ENCODE measurements around the gene PIGA.
"Not testable (repeated sequence)": the region's sequence is repeated elsewhere in the genome, so short reads cannot be mapped to it uniquely, and the experiment has no call there.

The PIGA gene

GRCh38 chrX:15320297-15320696, 15.0 kb downstream of the PIGA start:
- FAIRE-seq: no peak

- FAIRE-seq: no peak
These were observed 16.2 kb downstream of the PIGA start for GRCh38 chrX:15319075-15319474.

- FAIRE-seq: no peak
These were observed 19.8 kb downstream of the PIGA start, which contains the start of gene ASB11 for GRCh38 chrX:15315509-15315908. ASB11 (minus strand) TSS chrX:15315640; CDS start chrX:15315605, 35 bp downstream.

- no peak for FAIRE-seq
These were observed 20.9 kb downstream of the PIGA start for GRCh38 chrX:15314472-15314871.

GRCh38 chrX:15311119-15311518, 24.2 kb downstream of the PIGA start:
- FAIRE-seq: no peak

- peak; percentile 98 for FAIRE-seq
These were observed 25.2 kb downstream of the PIGA start for GRCh38 chrX:15310117-15310516.

GRCh38 chrX:15305899-15306298, 29.4 kb downstream of the PIGA start:
- FAIRE-seq: not testable (repeated sequence)

- peak; percentile 90 for FAIRE-seq
These were observed 33.4 kb downstream of the PIGA start for GRCh38 chrX:15301924-15302323.

GRCh38 chrX:15299941-15300851, 35.1 kb downstream of the PIGA start:
- FAIRE-seq: peak; percentile 100

GRCh38 chrX:15298780-15299179, 36.5 kb downstream of the PIGA start:
- no peak for FAIRE-seq

GRCh38 chrX:15298201-15298600, 37.1 kb downstream of the PIGA start:
- no peak for FAIRE-seq

GRCh38 chrX:15293451-15293850, 41.9 kb downstream of the PIGA start:
- FAIRE-seq: no peak

GRCh38 chrX:15292861-15293260, 42.5 kb downstream of the PIGA start:
- no peak for FAIRE-seq

- no peak for FAIRE-seq
These were observed 57.7 kb downstream of the PIGA start for GRCh38 chrX:15277604-15278003.

- FAIRE-seq: no peak
These were observed 60.4 kb downstream of the PIGA start for GRCh38 chrX:15274946-15275345.

GRCh38 chrX:15273275-15273674, 62.0 kb downstream of the PIGA start:
- not testable (repeated sequence) for FAIRE-seq

- no peak for FAIRE-seq
These were observed 63.6 kb downstream of the PIGA start for GRCh38 chrX:15271757-15272156.

GRCh38 chrX:15269618-15270521, 65.5 kb downstream of the PIGA start, which contains the start of gene ASB9:
ASB9 (minus strand) TSS chrX:15270083; CDS start chrX:15269874, 209 bp downstream.
- peak; percentile 30 for FAIRE-seq
